WTC11 (cell line): ENCODE results near the gene TMEM94. TPM values are rescaled to one million over a fixed set of nuclear protein-coding genes. Genes with fewer than 3 reads are reported as not detected.

ENCODE experiments used
- ATAC-seq: fragments of 200-7000 bp; cut with Tn5 transposase; 2 replicates; pipeline ENCODE4 v1.10.0; 2021; ENCODE audit warnings: mild to moderate bottlenecking, moderate library complexity
- CTCF ChIA-PET: fragments of 300-600 bp; sonication (Branson Sonifier 250); formaldehyde crosslinking; loops from one replicate; lab custom pipeline; 2021; ENCODE audit warnings: antibody characterized with exemption; lab: Charles Lee
- POLR2A ChIA-PET: fragments of 350-600 bp; sonication (Branson Sonifier 250); formaldehyde crosslinking; loops from one replicate; lab custom pipeline; 2021; ENCODE audit warnings: antibody characterized with exemption; lab: Charles Lee
- DNase-seq: peaks from one replicate; pipeline ENCODE4 v3.0.0; 2021; ENCODE audit warnings: low spot score
- H3K27ac Mint-ChIP-seq: 2 replicates; pipeline ENCODE4 v1.8.0; 2021; ENCODE audit warnings: mixed read lengths
- H3K27me3 Mint-ChIP-seq: 2 replicates; pipeline ENCODE4 v1.8.0; 2021; ENCODE audit warnings: low read depth, mild to moderate bottlenecking, moderate library complexity, mixed read lengths
- H3K36me3 Mint-ChIP-seq: 2 replicates; pipeline ENCODE4 v1.8.0; 2021; ENCODE audit warnings: mixed read lengths
- H3K4me1 Mint-ChIP-seq: 2 replicates; pipeline ENCODE4 v1.8.0; 2022; ENCODE audit warnings: mixed read lengths
- H3K4me3 Mint-ChIP-seq: 2 replicates; pipeline ENCODE4 v1.8.0; 2021; ENCODE audit warnings: mild to moderate bottlenecking, moderate library complexity, mixed read lengths
- H3K9me3 Mint-ChIP-seq: 2 replicates; pipeline ENCODE4 v1.8.0; 2021; ENCODE audit warnings: mixed read lengths
- ESRRA ChIP-seq: sonication (generic); formaldehyde crosslinking; IDR thresholded peaks from 2 replicates; pipeline ENCODE4 v1.8.1; 2022; ENCODE audit warnings: mild to moderate bottlenecking, missing genetic modification reagents, borderline replicate concordance
- ETV6 ChIP-seq: sonication (generic); formaldehyde crosslinking; IDR thresholded peaks from 2 replicates; pipeline ENCODE4 v1.8.1; 2022; ENCODE audit warnings: mild to moderate bottlenecking, missing genetic modification reagents
- FOXK1 ChIP-seq: sonication (generic); formaldehyde crosslinking; IDR thresholded peaks from 2 replicates; pipeline ENCODE4 v1.8.0; 2022; ENCODE audit warnings: mild to moderate bottlenecking, moderate library complexity, missing genetic modification reagents
- JAZF1 ChIP-seq: fragments of 250-450 bp; sonication (Bioruptor Pico); IDR thresholded peaks from 2 replicates; pipeline ENCODE4 v1.9.0; 2021; ENCODE audit warnings: moderate library complexity, mild to moderate bottlenecking, inconsistent platforms
- JUN ChIP-seq: sonication (generic); formaldehyde crosslinking; IDR thresholded peaks from 2 replicates; pipeline ENCODE4 v1.8.0; 2023; ENCODE audit warnings: mild to moderate bottlenecking, missing genetic modification reagents
- NFATC4 ChIP-seq: fragments of 250-450 bp; sonication (Bioruptor Pico); IDR thresholded peaks from 2 replicates; pipeline ENCODE4 v1.9.0; 2021; ENCODE audit warnings: mild to moderate bottlenecking
- NFE2L1 ChIP-seq: sonication (generic); formaldehyde crosslinking; IDR thresholded peaks from 2 replicates; pipeline ENCODE4 v1.8.1; 2023; ENCODE audit warnings: missing genetic modification reagents
- NR2C2 ChIP-seq: sonication (generic); formaldehyde crosslinking; IDR thresholded peaks from 2 replicates; pipeline ENCODE4 v1.8.0; 2022; ENCODE audit warnings: mild to moderate bottlenecking, missing genetic modification reagents
- PRRX2 ChIP-seq: fragments of 250-450 bp; sonication (Bioruptor Pico); IDR thresholded peaks from 2 replicates; pipeline ENCODE4 v1.8.0; 2021; ENCODE audit warnings: mild to moderate bottlenecking
- SMAD4 ChIP-seq: sonication (generic); formaldehyde crosslinking; IDR thresholded peaks from 2 replicates; pipeline ENCODE4 v1.8.0; 2022; ENCODE audit warnings: mild to moderate bottlenecking, missing genetic modification reagents
- ZNF232 ChIP-seq: sonication (generic); formaldehyde crosslinking; IDR thresholded peaks from 2 replicates; pipeline ENCODE4 v1.8.0; 2022; ENCODE audit warnings: mild to moderate bottlenecking, missing genetic modification reagents
- total RNA-seq: library from RNA; stranded (reverse); gene quantifications from 3 replicates; pipeline ENCODE4 v1.2.3, GENCODE V29; 2021
- TF ChIP-seq, protein P1 (sequence below): sonication (generic); formaldehyde crosslinking; IDR thresholded peaks from 2 replicates; pipeline ENCODE4 v1.8.1; 2022; ENCODE audit warnings: low read depth, missing genetic modification reagents, borderline replicate concordance
- TF ChIP-seq, protein P2 (sequence below): fragments of 200-600 bp; IDR thresholded peaks from 2 replicates; pipeline ENCODE4 v1.8.0; 2022; ENCODE audit warnings: antibody characterized with exemption
- TF ChIP-seq, protein P3 (sequence below): fragments of 250-450 bp; sonication (Bioruptor Pico); IDR thresholded peaks from 2 replicates; pipeline ENCODE4 v1.9.0; 2021; ENCODE audit warnings: mild to moderate bottlenecking, borderline replicate concordance
- TF ChIP-seq, protein P4 (sequence below): sonication (generic); formaldehyde crosslinking; IDR thresholded peaks from 2 replicates; pipeline ENCODE4 v1.8.0; 2022; ENCODE audit warnings: missing genetic modification reagents
- TF ChIP-seq, protein P5 (sequence below): sonication (generic); formaldehyde crosslinking; IDR thresholded peaks from 2 replicates; pipeline ENCODE4 v1.8.0; 2022; ENCODE audit warnings: mild to moderate bottlenecking, missing genetic modification reagents

TMEM94 gene
- total RNA-seq, 1 experiment from 2014 or later = 76.9 TPM

DNA sequence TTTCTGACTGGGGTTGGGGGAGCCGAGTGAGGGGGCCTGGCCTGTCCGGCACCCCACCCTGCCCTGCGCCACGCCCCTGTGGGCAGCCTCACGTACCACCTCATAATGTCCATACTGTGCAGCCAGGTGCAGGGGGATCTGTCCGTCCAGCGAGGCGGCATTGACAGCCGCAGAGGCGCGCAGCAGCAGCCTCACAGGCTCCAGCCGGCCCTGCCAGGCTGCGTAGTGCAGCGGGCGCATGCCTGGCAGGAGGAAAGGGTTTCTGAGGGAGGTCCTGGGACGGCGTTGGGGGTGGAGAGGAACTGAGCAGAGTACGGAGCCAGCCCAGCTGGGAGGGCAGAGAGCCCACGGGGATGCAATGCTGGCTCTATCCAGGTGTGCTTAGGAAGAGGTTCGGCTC, 50.5 kb downstream of the TMEM94 start (continued):
- TF ChIP-seq, protein P1, sequence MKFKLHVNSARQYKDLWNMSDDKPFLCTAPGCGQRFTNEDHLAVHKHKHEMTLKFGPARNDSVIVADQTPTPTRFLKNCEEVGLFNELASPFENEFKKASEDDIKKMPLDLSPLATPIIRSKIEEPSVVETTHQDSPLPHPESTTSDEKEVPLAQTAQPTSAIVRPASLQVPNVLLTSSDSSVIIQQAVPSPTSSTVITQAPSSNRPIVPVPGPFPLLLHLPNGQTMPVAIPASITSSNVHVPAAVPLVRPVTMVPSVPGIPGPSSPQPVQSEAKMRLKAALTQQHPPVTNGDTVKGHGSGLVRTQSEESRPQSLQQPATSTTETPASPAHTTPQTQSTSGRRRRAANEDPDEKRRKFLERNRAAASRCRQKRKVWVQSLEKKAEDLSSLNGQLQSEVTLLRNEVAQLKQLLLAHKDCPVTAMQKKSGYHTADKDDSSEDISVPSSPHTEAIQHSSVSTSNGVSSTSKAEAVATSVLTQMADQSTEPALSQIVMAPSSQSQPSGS (CRISPR knock-in tag) = no peak
- TF ChIP-seq NR2C2 (CRISPR knock-in tag) (no peak), PRRX2 (CRISPR knock-in tag) (no peak), NFE2L1 (CRISPR knock-in tag) (no peak), JUN (CRISPR knock-in tag) (no peak)
- TF ChIP-seq, protein P2, sequence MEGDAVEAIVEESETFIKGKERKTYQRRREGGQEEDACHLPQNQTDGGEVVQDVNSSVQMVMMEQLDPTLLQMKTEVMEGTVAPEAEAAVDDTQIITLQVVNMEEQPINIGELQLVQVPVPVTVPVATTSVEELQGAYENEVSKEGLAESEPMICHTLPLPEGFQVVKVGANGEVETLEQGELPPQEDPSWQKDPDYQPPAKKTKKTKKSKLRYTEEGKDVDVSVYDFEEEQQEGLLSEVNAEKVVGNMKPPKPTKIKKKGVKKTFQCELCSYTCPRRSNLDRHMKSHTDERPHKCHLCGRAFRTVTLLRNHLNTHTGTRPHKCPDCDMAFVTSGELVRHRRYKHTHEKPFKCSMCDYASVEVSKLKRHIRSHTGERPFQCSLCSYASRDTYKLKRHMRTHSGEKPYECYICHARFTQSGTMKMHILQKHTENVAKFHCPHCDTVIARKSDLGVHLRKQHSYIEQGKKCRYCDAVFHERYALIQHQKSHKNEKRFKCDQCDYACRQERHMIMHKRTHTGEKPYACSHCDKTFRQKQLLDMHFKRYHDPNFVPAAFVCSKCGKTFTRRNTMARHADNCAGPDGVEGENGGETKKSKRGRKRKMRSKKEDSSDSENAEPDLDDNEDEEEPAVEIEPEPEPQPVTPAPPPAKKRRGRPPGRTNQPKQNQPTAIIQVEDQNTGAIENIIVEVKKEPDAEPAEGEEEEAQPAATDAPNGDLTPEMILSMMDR = no peak
- TF ChIP-seq, protein P3, sequence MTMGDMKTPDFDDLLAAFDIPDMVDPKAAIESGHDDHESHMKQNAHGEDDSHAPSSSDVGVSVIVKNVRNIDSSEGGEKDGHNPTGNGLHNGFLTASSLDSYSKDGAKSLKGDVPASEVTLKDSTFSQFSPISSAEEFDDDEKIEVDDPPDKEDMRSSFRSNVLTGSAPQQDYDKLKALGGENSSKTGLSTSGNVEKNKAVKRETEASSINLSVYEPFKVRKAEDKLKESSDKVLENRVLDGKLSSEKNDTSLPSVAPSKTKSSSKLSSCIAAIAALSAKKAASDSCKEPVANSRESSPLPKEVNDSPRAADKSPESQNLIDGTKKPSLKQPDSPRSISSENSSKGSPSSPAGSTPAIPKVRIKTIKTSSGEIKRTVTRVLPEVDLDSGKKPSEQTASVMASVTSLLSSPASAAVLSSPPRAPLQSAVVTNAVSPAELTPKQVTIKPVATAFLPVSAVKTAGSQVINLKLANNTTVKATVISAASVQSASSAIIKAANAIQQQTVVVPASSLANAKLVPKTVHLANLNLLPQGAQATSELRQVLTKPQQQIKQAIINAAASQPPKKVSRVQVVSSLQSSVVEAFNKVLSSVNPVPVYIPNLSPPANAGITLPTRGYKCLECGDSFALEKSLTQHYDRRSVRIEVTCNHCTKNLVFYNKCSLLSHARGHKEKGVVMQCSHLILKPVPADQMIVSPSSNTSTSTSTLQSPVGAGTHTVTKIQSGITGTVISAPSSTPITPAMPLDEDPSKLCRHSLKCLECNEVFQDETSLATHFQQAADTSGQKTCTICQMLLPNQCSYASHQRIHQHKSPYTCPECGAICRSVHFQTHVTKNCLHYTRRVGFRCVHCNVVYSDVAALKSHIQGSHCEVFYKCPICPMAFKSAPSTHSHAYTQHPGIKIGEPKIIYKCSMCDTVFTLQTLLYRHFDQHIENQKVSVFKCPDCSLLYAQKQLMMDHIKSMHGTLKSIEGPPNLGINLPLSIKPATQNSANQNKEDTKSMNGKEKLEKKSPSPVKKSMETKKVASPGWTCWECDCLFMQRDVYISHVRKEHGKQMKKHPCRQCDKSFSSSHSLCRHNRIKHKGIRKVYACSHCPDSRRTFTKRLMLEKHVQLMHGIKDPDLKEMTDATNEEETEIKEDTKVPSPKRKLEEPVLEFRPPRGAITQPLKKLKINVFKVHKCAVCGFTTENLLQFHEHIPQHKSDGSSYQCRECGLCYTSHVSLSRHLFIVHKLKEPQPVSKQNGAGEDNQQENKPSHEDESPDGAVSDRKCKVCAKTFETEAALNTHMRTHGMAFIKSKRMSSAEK (CRISPR knock-in tag) = no peak

DNA sequence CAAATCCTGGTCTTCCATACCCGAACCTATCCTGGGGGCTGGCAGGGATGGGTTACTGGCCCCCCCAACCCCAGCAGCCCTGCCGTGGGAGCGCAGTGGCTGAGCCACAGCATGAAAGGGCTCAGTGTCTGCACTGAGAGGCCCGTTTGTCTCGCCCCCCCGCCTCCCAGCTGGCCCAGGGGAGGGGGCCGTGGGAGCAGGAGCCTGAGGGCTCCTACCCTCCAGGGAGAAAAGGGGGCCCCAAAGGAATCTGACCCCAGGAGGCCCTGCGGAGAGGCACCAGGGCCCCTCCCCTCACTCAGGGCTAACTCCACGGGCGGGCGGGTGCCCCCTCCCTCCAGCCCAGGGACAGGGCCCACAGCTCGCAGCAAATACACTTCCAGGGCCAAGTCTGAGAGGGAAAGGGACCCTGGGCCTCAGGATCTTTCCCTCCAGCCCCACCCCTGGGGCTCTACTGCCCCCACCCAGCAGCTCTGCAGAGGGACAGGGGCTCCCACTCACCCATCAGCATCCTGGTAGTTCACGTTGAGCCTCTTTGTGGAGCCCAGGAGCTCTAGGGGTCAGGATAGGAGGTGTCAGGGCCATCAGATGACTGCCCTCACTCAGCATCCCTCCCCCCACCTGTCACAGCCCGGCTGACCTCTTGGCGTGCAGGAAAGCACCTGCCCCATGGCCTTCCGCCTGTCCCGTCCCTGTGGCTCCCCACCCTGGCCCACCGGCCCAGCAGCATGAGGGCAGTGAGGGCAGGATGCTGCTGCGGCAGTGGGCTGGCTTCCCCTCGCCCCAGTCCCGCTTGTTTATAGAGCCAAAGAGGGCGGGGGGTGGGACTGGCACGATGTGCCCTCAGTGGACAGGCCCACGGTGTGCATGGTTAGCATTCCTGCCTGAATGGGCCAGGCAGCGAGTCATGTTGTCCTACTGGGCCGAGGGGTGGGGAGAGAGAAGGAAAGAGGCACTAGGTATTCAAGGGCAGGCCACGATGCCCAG, 51.6 kb downstream of the TMEM94 start:
- peaks cover 3% of the 10 kb centered on the region; the same call in 1 of the 2 replicates for H3K4me1 Mint-ChIP-seq
- no peak overlapping the region for H3K4me3 Mint-ChIP-seq
- 0 out of 2 replicates have a peak, but pooled peaks cover 4% of the 10 kb centered on the region for H3K36me3 Mint-ChIP-seq
- H3K27ac Mint-ChIP-seq = no peak overlapping the region
- TF ChIP-seq ETV6 (no peak), ESRRA (no peak), FOXK1 (CRISPR knock-in tag) (no peak)
- CTCF ChIA-PET = interaction anchor here (0.9 kb wide), 1 partner anchor 9 kb away, joined by 3 read pairs; no protein-coding TSS in a partner anchor
- H3K9me3 Mint-ChIP-seq = no peaks in the 10 kb centered on the region
- POLR2A ChIA-PET = no interaction called here
- no peak for ATAC-seq
- H3K27me3 Mint-ChIP-seq = no peaks in the 10 kb centered on the region
- no peak for DNase-seq

DNA sequence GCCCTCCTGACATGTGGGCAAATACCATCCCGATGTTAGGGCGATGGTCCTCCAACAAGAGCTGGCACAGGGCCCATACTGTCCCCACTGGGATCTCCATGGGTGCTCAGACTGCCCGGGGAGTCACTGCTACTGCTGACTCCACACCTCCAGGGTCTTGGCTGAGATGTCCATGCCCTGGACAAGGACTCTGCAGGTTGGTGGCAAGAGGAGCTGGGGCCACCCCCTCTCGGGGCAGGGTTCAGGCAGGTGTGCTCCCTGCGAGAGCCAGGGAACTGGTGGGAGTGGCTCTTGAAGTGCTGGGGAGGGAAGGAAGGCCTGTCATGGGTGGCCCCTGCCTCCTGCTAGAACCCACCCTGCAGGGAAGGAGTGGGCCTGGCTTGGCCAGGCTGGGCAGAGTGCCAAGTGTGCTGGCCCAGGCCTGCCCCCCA, 52.5 kb downstream of the TMEM94 start:
- H3K27me3 Mint-ChIP-seq = no peaks in the 10 kb centered on the region
- ChIA-PET POLR2A (no interaction called here), CTCF (interaction anchor here (0.8 to 1.5 kb wide), 2 partner anchors 83 to 185 kb away, joined by 3 to 4 read pairs; no protein-coding TSS in a partner anchor)
- no peak overlapping the region for H3K4me3 Mint-ChIP-seq
- no peak overlapping the region for H3K27ac Mint-ChIP-seq
- no peak for ATAC-seq
- H3K4me1 Mint-ChIP-seq = peaks cover 6% of the 10 kb centered on the region; the same call in 1 of the 2 replicates
- no peaks in the 10 kb centered on the region for H3K9me3 Mint-ChIP-seq
- H3K36me3 Mint-ChIP-seq = peaks cover 8% of the 10 kb centered on the region; the same call in 1 of the 2 replicates
- DNase-seq = no peak
- TF ChIP-seq JAZF1 (CRISPR knock-in tag) (no peak), ZNF232 (CRISPR knock-in tag) (no peak), NFATC4 (CRISPR knock-in tag) (no peak), SMAD4 (CRISPR knock-in tag) (no peak)
- TF ChIP-seq, protein P4, sequence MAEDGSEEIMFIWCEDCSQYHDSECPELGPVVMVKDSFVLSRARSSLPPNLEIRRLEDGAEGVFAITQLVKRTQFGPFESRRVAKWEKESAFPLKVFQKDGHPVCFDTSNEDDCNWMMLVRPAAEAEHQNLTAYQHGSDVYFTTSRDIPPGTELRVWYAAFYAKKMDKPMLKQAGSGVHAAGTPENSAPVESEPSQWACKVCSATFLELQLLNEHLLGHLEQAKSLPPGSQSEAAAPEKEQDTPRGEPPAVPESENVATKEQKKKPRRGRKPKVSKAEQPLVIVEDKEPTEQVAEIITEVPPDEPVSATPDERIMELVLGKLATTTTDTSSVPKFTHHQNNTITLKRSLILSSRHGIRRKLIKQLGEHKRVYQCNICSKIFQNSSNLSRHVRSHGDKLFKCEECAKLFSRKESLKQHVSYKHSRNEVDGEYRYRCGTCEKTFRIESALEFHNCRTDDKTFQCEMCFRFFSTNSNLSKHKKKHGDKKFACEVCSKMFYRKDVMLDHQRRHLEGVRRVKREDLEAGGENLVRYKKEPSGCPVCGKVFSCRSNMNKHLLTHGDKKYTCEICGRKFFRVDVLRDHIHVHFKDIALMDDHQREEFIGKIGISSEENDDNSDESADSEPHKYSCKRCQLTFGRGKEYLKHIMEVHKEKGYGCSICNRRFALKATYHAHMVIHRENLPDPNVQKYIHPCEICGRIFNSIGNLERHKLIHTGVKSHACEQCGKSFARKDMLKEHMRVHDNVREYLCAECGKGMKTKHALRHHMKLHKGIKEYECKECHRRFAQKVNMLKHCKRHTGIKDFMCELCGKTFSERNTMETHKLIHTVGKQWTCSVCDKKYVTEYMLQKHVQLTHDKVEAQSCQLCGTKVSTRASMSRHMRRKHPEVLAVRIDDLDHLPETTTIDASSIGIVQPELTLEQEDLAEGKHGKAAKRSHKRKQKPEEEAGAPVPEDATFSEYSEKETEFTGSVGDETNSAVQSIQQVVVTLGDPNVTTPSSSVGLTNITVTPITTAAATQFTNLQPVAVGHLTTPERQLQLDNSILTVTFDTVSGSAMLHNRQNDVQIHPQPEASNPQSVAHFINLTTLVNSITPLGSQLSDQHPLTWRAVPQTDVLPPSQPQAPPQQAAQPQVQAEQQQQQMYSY (CRISPR knock-in tag) = no peak
- TF ChIP-seq, protein P5, sequence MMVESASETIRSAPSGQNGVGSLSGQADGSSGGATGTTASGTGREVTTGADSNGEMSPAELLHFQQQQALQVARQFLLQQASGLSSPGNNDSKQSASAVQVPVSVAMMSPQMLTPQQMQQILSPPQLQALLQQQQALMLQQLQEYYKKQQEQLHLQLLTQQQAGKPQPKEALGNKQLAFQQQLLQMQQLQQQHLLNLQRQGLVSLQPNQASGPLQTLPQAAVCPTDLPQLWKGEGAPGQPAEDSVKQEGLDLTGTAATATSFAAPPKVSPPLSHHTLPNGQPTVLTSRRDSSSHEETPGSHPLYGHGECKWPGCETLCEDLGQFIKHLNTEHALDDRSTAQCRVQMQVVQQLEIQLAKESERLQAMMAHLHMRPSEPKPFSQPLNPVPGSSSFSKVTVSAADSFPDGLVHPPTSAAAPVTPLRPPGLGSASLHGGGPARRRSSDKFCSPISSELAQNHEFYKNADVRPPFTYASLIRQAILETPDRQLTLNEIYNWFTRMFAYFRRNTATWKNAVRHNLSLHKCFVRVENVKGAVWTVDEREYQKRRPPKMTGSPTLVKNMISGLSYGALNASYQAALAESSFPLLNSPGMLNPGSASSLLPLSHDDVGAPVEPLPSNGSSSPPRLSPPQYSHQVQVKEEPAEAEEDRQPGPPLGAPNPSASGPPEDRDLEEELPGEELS (CRISPR knock-in tag) = no peak
